Breast epithelium (tissue), 3 donors: Measurements from ENCODE around the gene SPATA7.

Experiments used
- POLR2A ChIP-seq: fragments of 450-650 bp; IDR thresholded peaks from one replicate; pipeline ENCODE4 v1.6.1; 2016; ENCODE audit warnings: antibody characterized with exemption, mild to moderate bottlenecking, moderate library complexity
- POLR2AphosphoS5 ChIP-seq, 3 donors: sonication (generic); formaldehyde crosslinking; IDR thresholded peaks; one replicate each; pipeline ENCODE4 v1.6.1; 2017; ENCODE audit warnings: antibody characterized with exemption in 3 of 3
- TF ChIP-seq, protein P1 (sequence below), 3 donors: fragments of 450-650 bp; IDR thresholded peaks; one replicate each; pipeline ENCODE4 v1.5.1; 2016 to 2017; ENCODE audit warnings: antibody characterized with exemption in 3 of 3, mild to moderate bottlenecking in 3 of 3, moderate library complexity in 3 of 3

DNA sequence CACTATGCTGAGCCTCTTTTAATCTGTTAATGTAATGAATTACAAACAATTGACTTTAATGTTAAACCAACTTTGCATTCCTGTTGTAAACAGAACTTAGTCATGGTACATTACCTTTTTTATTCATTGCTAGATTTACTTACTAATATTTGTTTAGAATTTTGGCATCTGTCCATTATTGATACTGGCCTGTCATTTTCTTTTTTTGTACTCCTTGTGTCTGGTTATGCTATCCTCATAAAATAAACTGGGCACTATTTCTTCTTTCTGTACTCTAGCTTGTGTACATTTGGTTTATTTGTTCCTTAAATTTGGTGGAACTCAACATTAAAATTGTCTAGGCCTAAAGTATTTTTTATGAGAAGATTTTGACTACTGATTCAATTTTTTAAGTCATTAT lies 32.1 kb downstream of the SPATA7 start:
- TF ChIP-seq, protein P1, sequence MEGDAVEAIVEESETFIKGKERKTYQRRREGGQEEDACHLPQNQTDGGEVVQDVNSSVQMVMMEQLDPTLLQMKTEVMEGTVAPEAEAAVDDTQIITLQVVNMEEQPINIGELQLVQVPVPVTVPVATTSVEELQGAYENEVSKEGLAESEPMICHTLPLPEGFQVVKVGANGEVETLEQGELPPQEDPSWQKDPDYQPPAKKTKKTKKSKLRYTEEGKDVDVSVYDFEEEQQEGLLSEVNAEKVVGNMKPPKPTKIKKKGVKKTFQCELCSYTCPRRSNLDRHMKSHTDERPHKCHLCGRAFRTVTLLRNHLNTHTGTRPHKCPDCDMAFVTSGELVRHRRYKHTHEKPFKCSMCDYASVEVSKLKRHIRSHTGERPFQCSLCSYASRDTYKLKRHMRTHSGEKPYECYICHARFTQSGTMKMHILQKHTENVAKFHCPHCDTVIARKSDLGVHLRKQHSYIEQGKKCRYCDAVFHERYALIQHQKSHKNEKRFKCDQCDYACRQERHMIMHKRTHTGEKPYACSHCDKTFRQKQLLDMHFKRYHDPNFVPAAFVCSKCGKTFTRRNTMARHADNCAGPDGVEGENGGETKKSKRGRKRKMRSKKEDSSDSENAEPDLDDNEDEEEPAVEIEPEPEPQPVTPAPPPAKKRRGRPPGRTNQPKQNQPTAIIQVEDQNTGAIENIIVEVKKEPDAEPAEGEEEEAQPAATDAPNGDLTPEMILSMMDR (IDR thresholded peaks at IDR 0.05), result no peak
- TF ChIP-seq POLR2A (no peak), POLR2AphosphoS5 (IDR thresholded peaks at IDR 0.05) (no peak)
